K562 (cell line): ENCODE data around the gene CFL1. TPM values are rescaled to one million over a fixed set of nuclear protein-coding genes. Genes with fewer than 3 reads are reported as not detected.

Source experiments
- ATAC-seq: fragments of 200-7000 bp; cut with Tn5 transposase; 3 replicates; pipeline ENCODE4 v1.9.1; 2020; ENCODE audit warnings: moderate library complexity
- BruUV-seq: library from RNA; stranded (reverse); fragments of 400-500 nt; replicated peaks from 2 replicates; lab custom pipeline; 2021; lab: Mats Ljungman, UMichigan
- CTCF ChIA-PET: fragments of 300-600 bp; formaldehyde crosslinking; extraction: SDS; loops from one replicate; lab custom pipeline; 2021; ENCODE audit warnings: low intra/inter-chr PET ratio; lab: Yijun Ruan, JAX
- POLR2A ChIA-PET: fragments of 300-600, 350-650 bp; sonication (Branson Sonifier 250); formaldehyde crosslinking; extraction: SDS; loops from one replicate; lab custom pipeline; 2021; ENCODE audit warnings: antibody characterized with exemption, inconsistent platforms; lab: Yijun Ruan, JAX
- DNase-seq, 4 experiments: peaks; one replicate each; pipeline versions ENCODE4 v3.0.0 to v3.0.0-alpha.2; 2011 to 2018; ENCODE audit warnings: low spot score in 3 of 4, mixed read lengths in 3 of 4; ENCODE audit errors: extremely low read depth in 1 of 4
- FAIRE-seq: peaks from 2 replicates; lab custom pipeline; 2011; peaks lifted over from hg19 to GRCh38; lab: Jason Lieb, UNC
- H2AFZ ChIP-seq: 2 replicates; pipeline ENCODE4 v1.6.0; 2011; ENCODE audit warnings: low read depth, low read length, control low read depth, inconsistent platforms
- H3K27ac ChIP-seq: fragments of 200-600 bp; 3 replicates; pipeline ENCODE4 v1.8.0; 2011; ENCODE audit warnings: low read depth, mild to moderate bottlenecking, control low read depth, inconsistent platforms, low read length, moderate library complexity, mixed read lengths; ENCODE audit errors: extremely low read depth
- H3K27me3 ChIP-seq, 2 experiments: fragments of 300-600 bp in 1 of 2; 2 replicates in 1 of 2; 3 replicates in 1 of 2; pipeline versions ENCODE4 v1.6.0 to v1.8.0; 2011; ENCODE audit warnings: inconsistent platforms in 2 of 2, low read length in 2 of 2, mild to moderate bottlenecking in 1 of 2, mixed read lengths in 1 of 2, moderate library complexity in 1 of 2; ENCODE audit not compliant: control insufficient read depth in 2 of 2, insufficient read depth in 2 of 2
- H3K36me3 ChIP-seq: fragments of 300-600 bp; 3 replicates; pipeline ENCODE4 v1.8.0; 2011; ENCODE audit warnings: mild to moderate bottlenecking, low read length, inconsistent platforms; ENCODE audit not compliant: control insufficient read depth, insufficient read depth
- H3K4me1 ChIP-seq, 2 experiments: fragments of 200-600 bp in 1 of 2; replicated peaks in 1 of 2; 2 replicates in 1 of 2; 3 replicates in 1 of 2; pipeline versions ENCODE4 v1.5.1 to v1.8.0; 2011; ENCODE audit warnings: inconsistent platforms in 2 of 2, low read length in 2 of 2, mild to moderate bottlenecking in 1 of 2, mixed read lengths in 1 of 2, moderate library complexity in 1 of 2; ENCODE audit not compliant: control insufficient read depth in 2 of 2, insufficient read depth in 2 of 2
- H3K4me2 ChIP-seq: 2 replicates; pipeline ENCODE4 v1.6.1; 2011; ENCODE audit warnings: low read length, control low read depth, inconsistent platforms, mixed read lengths; ENCODE audit not compliant: insufficient read depth
- H3K4me3 ChIP-seq: fragments of 200-600 bp; sonication (generic), shearing (Covaris generic); 2 replicates; pipeline ENCODE4 v1.5.1; 2016; ENCODE audit warnings: control low read depth, inconsistent platforms
- H3K79me2 ChIP-seq: fragments of 200-600 bp; 3 replicates; pipeline ENCODE4 v1.8.0; 2011; ENCODE audit warnings: low read length, inconsistent platforms; ENCODE audit not compliant: control insufficient read depth, insufficient read depth
- H3K9ac ChIP-seq, 2 experiments: 2 replicates each; pipeline versions ENCODE4 v1.6.0 to v1.6.1; 2011; ENCODE audit warnings: low read depth in 2 of 2, low read length in 2 of 2, control low read depth in 1 of 2, inconsistent platforms in 1 of 2, mild to moderate bottlenecking in 1 of 2, mixed read lengths in 1 of 2; ENCODE audit not compliant: insufficient read depth in 1 of 2
- H3K9me1 ChIP-seq: one replicate; pipeline ENCODE4 v1.6.0; 2011; ENCODE audit warnings: inconsistent platforms, mild to moderate bottlenecking, low read length, moderate library complexity; ENCODE audit not compliant: control insufficient read depth, insufficient read depth
- H3K9me3 ChIP-seq: replicated peaks from 2 replicates; pipeline ENCODE4 v1.5.1; 2011; ENCODE audit warnings: low read depth, low read length, inconsistent platforms; ENCODE audit not compliant: control insufficient read depth, insufficient read depth
- H4K20me1 ChIP-seq: replicated peaks from 2 replicates; pipeline ENCODE4 v1.6.1; 2011; ENCODE audit warnings: low read length, inconsistent platforms, mixed read lengths; ENCODE audit not compliant: control insufficient read depth, insufficient read depth
- E2F6 ChIP-seq, 2 experiments: IDR thresholded peaks; 2 replicates each; pipeline ENCODE4 v1.6.1; 2011; ENCODE audit warnings: borderline replicate concordance in 1 of 2, control low read depth in 1 of 2, low read depth in 1 of 2, low read length in 1 of 2, mild to moderate bottlenecking in 1 of 2, mixed read lengths in 1 of 2, moderate library complexity in 1 of 2; ENCODE audit not compliant: insufficient read depth in 1 of 2, insufficient read length in 1 of 2, poor library complexity in 1 of 2, severe bottlenecking in 1 of 2; ENCODE audit errors: extremely low read depth in 1 of 2
- FOXA3 ChIP-seq, 2 experiments: fragments of 450-650 bp in 1 of 2; sonication (generic) in 1 of 2; formaldehyde crosslinking; IDR thresholded peaks in 1 of 2; conservative IDR thresholded peaks in 1 of 2; 2 replicates each; pipeline versions ENCODE4 v1.4.0 to v1.8.0; 2020 to 2022; ENCODE audit warnings: mild to moderate bottlenecking in 2 of 2, missing genetic modification reagents in 1 of 2
- FOXP1 ChIP-seq: sonication (generic); formaldehyde crosslinking; IDR thresholded peaks from 2 replicates; pipeline ENCODE4 v1.8.0; 2022; ENCODE audit warnings: mild to moderate bottlenecking, missing genetic modification reagents
- HINFP ChIP-seq: fragments of 450-650 bp; conservative IDR thresholded peaks from 2 replicates; pipeline ENCODE4 v1.6.1; 2016; ENCODE audit warnings: missing genetic modification characterization, low read depth, mild to moderate bottlenecking, control low read depth, missing compliant biosample characterization
- MAX ChIP-seq: sonication (generic); formaldehyde crosslinking; IDR thresholded peaks from 2 replicates; pipeline ENCODE4 v1.9.0; 2022; ENCODE audit warnings: mild to moderate bottlenecking, missing genetic modification reagents
- MLX ChIP-seq, 2 experiments: fragments of 450-650 bp in 1 of 2; sonication (generic) in 1 of 2; formaldehyde crosslinking; conservative IDR thresholded peaks; 2 replicates each; pipeline versions ENCODE4 v1.4.0 to v1.8.1; 2020 to 2022; ENCODE audit warnings: mild to moderate bottlenecking in 1 of 2, missing genetic modification reagents in 1 of 2
- MYC ChIP-seq, 2 experiments: fragments of 250-450 bp in 1 of 2; sonication (Bioruptor Pico) in 1 of 2; IDR thresholded peaks; 2 replicates each; pipeline versions ENCODE4 v1.5.1 to v1.6.1; 2012 to 2021; ENCODE audit warnings: low read depth in 2 of 2, borderline replicate concordance in 1 of 2, improper control_type of control experiment in 1 of 2, low read length in 1 of 2, mild to moderate bottlenecking in 1 of 2, moderate library complexity in 1 of 2
- NR2F6 ChIP-seq: fragments of 450-650 bp; formaldehyde crosslinking; IDR thresholded peaks from 2 replicates; pipeline ENCODE4 v1.4.0; 2020; ENCODE audit warnings: mild to moderate bottlenecking
- RBFOX2 ChIP-seq: fragments of 200-400 bp; formaldehyde crosslinking; IDR thresholded peaks from 2 replicates; pipeline ENCODE4 v1.6.1; 2017; ENCODE audit warnings: low read depth, mild to moderate bottlenecking, low read length, moderate library complexity
- RNF2 ChIP-seq: sonication (generic); IDR thresholded peaks from 2 replicates; pipeline ENCODE4 v1.6.1; 2016
- SMARCA5 ChIP-seq: fragments of 450-650 bp; IDR thresholded peaks from 2 replicates; pipeline ENCODE4 v1.6.1; 2016
- TBP ChIP-seq: optimal IDR thresholded peaks from 2 replicates; pipeline ENCODE3; 2011; ENCODE audit warnings: low read depth, low read length, improper control_type of control experiment
- TCFL5 ChIP-seq: fragments of 250-450 bp; sonication (Bioruptor Pico); conservative IDR thresholded peaks from 2 replicates; pipeline ENCODE4 v1.6.1; 2021; ENCODE audit warnings: mild to moderate bottlenecking, moderate library complexity, matching md5 sums
- TGIF2 ChIP-seq: sonication (generic); formaldehyde crosslinking; IDR thresholded peaks from 2 replicates; pipeline ENCODE4 v1.8.1; 2022; ENCODE audit warnings: mild to moderate bottlenecking, missing genetic modification reagents, moderate library complexity
- ZNF134 ChIP-seq: fragments of 250-450 bp; sonication (Bioruptor Pico); conservative IDR thresholded peaks from 2 replicates; pipeline ENCODE4 v1.4.0; 2020
- ZNF184 ChIP-seq: sonication (generic); formaldehyde crosslinking; IDR thresholded peaks from 2 replicates; pipeline ENCODE4 v1.5.0; 2020; ENCODE audit warnings: missing genetic modification reagents
- ZNF197 ChIP-seq: fragments of 200-800 bp; sonication (Bioruptor generic); IDR thresholded peaks from 2 replicates; pipeline ENCODE4 v1.6.1; 2016; ENCODE audit warnings: low read depth, missing genetic modification characterization, missing compliant biosample characterization
- WGBS: fragments of 100-300 bp; shearing (Covaris generic); methylation state at CpG from one replicate; pipeline ENCODE4 v1.1.6; 2016; ENCODE audit warnings: low coverage, mixed read lengths; ENCODE audit not compliant: insufficient coverage; ENCODE audit errors: missing lambda C conversion rate; 5-methylcytosine and 5-hydroxymethylcytosine counted together
- in situ Hi-C: fragments of 300-500 bp; cut with MboI; formaldehyde crosslinking; loops from 4 replicates; pipeline ENCODE4 v1.15.0; 2018; ENCODE audit warnings: inconsistent platforms, mixed read lengths
- intact Hi-C: fragments of 100-400 bp; cut with micrococcal nuclease; formaldehyde crosslinking; loops from 2 replicates; pipeline ENCODE4 v1.14.2; 2022
- polyA plus RNA-seq, 8 experiments: library from polyadenylated mRNA; depleted of rRNA in 4 of 8; stranded (reverse) in 5 of 8; unstranded in 3 of 8; fragments of >200 nt; fragmentation: Nextera tagmentation in 2 of 8; fragmentation: Illumina TruSeq in 1 of 8; extraction: Ambion mirVana in 2 of 8; extraction: Trizol in 1 of 8; gene quantifications; 2 replicates each; pipeline versions ENCODE4 v1.2.1 to v1.2.3, GENCODE V29; 2011 to 2014; ENCODE audit warnings: inconsistent platforms in 1 of 8, missing spikeins in 1 of 8
- total RNA-seq, 7 experiments: library from RNA; depleted of rRNA in 6 of 7; stranded (reverse); fragments of >200 nt in 6 of 7; fragmentation: Illumina TruSeq in 2 of 7; extraction: Trizol in 2 of 7; gene quantifications; 2 replicates each; pipeline versions ENCODE4 v1.2.1 to v1.2.3, GENCODE V29; 2011 to 2021; ENCODE audit warnings: low replicate concordance in 1 of 7

The CFL1 gene
- total and polyA plus RNA-seq, 9 of the 15 experiments (the other 6 are each of a cell fraction or from before 2014, with no cell fraction given), result 105 to 1,101 (median 859) TPM

- H3K27ac ChIP-seq, result peak overlapping the region; percentile 71
- BruUV-seq, result TSS peak; percentile 61
- in situ Hi-C loops, result no loop called here
- peak; percentile 3; the same call in 1 of the 2 replicates for TF ChIP-seq RNF2
- 0 out of 4 replicates have a peak, but pooled peaks of 1 of the 2 experiments have one; percentile 19 for TF ChIP-seq FOXA3 (CRISPR knock-in tag; conservative IDR thresholded peaks at IDR 0.05 in 1 of 2, IDR thresholded peaks at IDR 0.05 in 1 of 2)
- TF ChIP-seq MLX (CRISPR knock-in tag; conservative IDR thresholded peaks at IDR 0.05), result 0 out of 4 replicates have a peak, but pooled peaks of 1 of the 2 experiments have one; percentile 6
- no peak for TF ChIP-seq TGIF2 (CRISPR knock-in tag)
- peak in 1 of 2 experiments; percentile 51 for TF ChIP-seq E2F6 (IDR thresholded peaks at IDR 0.05; ENCODE audit: borderline replicate concordance in 1 of 2, extremely low read depth in 1 of 2, insufficient read depth in 1 of 2, insufficient read length in 1 of 2, low read depth in 1 of 2, low read length in 1 of 2, poor library complexity in 1 of 2, severe bottlenecking in 1 of 2)
- no peak for TF ChIP-seq SMARCA5
- no peak for TF ChIP-seq HINFP (tag)
- TF ChIP-seq MAX (CRISPR knock-in tag), result 0 out of 2 replicates have a peak, but pooled peaks have one; percentile 52
- no peak for TF ChIP-seq TBP
- TF ChIP-seq TCFL5 (CRISPR knock-in tag), result no peak
- TF ChIP-seq MYC (IDR thresholded peaks at IDR 0.05; ENCODE audit: low read depth, low read length), result no peak
- TF ChIP-seq MYC (CRISPR knock-in tag; IDR thresholded peaks at IDR 0.05; ENCODE audit: borderline replicate concordance, low read depth), result 0 out of 2 replicates have a peak, but pooled peaks have one; percentile 21
- no peak for TF ChIP-seq RBFOX2
- TF ChIP-seq FOXP1, result 0 out of 2 replicates have a peak, but pooled peaks have one; percentile 29
- TF ChIP-seq NR2F6 (CRISPR knock-in tag), result no peak
- no peak for TF ChIP-seq ZNF134 (CRISPR knock-in tag)
- TF ChIP-seq ZNF184 (CRISPR knock-in tag), result no peak
- TF ChIP-seq ZNF197 (CRISPR knock-in tag), result 0 out of 2 replicates have a peak, but pooled peaks have one; percentile 10
Observed at GRCh38 chr11:65887723-65888162, 29.8 kb upstream of the CFL1 start.

More at GRCh38 chr11:65887723-65888162, 29.8 kb upstream of the CFL1 start:
- intact Hi-C loops, result loop anchor here (1.0 to 5.0 kb wide), 5 partner anchors 25 to 175 kb away; partner anchors contain the start of genes AP5B1, KAT5, MUS81 and SART1
- WGBS, result 2% methylated on average over 21 of the region's 23 CpGs
- H3K9me3 ChIP-seq, result no peaks in the 10 kb centered on the region
- H3K9ac ChIP-seq, result peak overlapping the region; percentile 58 to 96
- H3K9me1 ChIP-seq, result no peaks in the 10 kb centered on the region
- peaks cover 40% of the 10 kb centered on the region for H3K79me2 ChIP-seq
- ChIA-PET CTCF (interaction anchor here (0.6 to 3.3 kb wide), 7 partner anchors 11 to 335 kb away, joined by 3 to 40 read pairs (median 3); partner anchors contain the start of genes KAT5 and MUS81), POLR2A (interaction anchor here (0.6 to 14.4 kb wide), 14 partner anchors 8 to 118 kb away, joined by 3 to 147 read pairs (median 6); partner anchors contain the start of genes CFL1, CTSW, FOSL1 and MUS81)
- H4K20me1 ChIP-seq, result peaks cover 8% of the 10 kb centered on the region; the same call in 1 of the 2 replicates
- H3K4me3 ChIP-seq, result peak overlapping the region; percentile 69
- H3K4me2 ChIP-seq, result peak overlapping the region; percentile 90
- peaks cover 23 to 58% of the 10 kb centered on the region in 2 experiments for H3K4me1 ChIP-seq
- no peaks in the 10 kb centered on the region for H3K27me3 ChIP-seq
- H2AFZ ChIP-seq, result peak overlapping the region; percentile 85
- H3K36me3 ChIP-seq, result peaks cover 53% of the 10 kb centered on the region
- FAIRE-seq (no peak), ATAC-seq (no peak), DNase-seq (no peak)
